ENCODE measurements around the gene MFGE8.

The MFGE8 gene

DNA sequence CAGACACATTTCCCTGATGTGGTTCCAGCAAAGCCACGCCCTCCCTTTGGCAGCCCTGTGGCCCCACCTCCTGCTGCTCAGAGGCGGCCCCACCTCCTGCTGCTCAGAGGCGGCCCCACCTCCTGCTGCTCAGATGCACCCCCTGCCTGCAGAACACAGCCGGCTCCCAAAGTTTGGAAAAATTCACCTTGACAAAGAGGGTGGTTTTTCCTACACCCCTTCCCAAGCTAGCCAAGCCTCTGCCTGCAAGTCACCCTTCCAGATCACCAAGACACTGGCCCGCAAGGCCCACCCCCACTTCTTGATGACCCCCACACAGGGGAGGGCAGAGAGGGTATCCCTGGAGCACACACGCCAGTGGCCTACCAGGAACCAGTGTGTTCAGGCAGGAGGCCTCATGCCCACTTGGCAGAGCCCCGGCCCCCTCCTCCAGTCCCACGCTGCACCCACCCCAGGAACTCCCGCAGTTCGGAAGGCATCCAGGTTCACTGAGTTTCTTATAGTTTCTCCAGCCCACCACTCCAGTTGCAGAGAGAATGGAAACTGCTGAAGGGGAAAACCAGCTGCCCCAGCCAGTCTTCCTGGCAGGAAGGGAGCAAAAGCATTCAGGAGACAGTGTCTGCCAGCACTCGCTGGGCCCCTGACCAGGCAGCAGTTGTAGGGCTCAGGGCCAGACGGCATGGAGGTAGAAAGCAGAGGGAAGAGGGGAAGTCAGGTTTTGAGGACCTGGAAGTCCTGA is 15.6 kb downstream of the MFGE8 start:
- peak; percentile 24 for DNase-seq

DNA sequence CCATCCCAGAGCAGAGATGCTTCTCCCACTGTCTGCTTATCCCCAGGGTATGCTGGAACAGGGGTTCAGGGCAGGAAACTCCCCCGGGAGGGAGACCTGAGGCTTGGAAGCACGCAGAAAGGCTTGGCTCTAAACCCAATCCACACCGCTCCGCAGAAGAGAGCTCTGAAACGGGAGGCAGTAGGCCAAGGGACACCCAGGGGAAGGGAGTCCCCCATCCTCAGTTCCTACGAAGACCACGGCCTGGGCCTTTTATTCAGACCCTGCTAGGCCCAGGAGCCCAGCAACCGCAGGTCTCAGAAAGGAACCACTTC is 16.1 kb downstream of the MFGE8 start:
- no peak for DNase-seq

DNA sequence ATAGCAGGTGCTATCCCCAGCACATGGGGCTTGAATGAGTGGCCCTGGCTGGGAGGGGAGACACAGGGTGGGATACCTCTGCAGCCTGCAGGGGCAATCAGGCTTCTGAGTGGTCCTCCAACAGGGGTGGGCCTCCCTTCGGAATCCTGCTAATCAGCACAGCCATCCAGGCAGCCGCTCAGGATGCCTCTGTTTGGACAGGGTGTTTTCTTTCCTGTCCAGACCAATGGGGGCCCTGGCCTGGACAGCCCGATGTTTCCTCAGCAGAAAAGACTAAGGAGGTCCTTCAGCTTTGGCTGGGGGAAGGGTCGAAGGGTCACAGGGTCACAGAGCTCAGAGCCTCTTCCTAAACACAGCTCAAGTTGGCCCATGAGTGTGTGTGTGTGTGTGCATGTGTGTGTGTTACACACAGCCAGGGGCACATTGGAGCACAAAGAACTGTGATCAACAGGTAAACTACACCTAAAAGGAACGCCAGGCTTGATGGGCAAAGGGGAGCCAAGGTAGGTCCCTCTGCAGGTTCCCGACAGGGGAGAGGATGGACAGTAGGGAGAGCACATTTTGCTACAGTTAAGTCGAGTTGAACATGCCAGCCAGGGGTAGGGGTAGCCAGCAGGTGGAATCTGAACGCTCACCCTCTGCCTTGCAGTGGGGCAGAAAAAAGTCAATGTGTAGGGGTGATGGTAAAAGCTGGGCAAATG is 16.7 kb downstream of the MFGE8 start:
- DNase-seq = no peak

DNA sequence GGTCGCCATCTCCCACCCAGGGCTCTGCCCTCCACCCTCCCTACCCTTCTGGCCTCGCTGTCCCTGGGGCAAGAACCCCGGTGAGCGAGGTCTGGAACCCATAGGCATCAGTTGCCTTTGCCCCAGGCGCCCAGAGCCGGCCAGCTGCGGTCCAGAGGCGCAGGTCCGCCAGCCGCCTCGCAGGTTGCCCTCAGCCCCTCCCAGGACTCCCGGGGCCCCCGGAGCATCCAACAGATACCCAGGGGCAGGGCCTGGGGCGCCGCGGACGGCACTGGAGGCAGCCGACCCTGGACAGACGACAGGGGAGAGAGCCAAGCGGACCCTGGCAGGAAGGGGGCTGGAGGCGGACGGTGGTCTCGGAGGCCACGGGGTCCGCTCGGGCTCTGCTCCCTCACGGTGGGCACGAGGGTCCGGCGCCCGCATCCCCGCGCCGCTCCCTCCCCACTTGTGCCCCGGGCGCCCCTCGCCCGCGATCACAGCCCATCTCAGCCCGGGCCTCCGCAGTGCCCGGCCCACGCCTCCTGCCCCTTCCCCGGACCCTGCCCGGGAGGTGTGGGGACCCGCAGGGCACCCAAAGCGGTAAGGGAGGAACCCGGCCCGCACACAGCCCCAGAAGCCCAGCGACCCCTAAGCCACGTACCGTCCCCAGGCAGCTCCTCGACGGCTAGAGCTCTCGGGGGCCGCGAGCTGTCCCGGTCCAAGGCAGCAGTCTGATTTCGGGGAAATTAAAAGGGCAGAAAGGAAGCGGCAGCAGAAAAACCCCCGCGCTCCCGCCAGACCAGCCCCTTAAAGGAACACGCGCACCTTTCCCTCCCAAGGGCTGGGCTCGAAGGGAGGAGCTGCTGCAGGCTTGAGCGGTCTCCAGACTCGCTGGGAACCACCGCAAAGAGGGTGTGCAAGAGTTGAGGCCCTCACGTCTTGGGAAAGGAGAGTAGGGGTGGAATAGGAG is 18.1 kb downstream of the MFGE8 start, which contains the start of gene HAPLN3:
HAPLN3 (minus strand) TSS at position 726 of the 949 bp plus-strand sequence. CDS start 8,246 bp downstream, outside the sequence.
- no peak for DNase-seq

DNA sequence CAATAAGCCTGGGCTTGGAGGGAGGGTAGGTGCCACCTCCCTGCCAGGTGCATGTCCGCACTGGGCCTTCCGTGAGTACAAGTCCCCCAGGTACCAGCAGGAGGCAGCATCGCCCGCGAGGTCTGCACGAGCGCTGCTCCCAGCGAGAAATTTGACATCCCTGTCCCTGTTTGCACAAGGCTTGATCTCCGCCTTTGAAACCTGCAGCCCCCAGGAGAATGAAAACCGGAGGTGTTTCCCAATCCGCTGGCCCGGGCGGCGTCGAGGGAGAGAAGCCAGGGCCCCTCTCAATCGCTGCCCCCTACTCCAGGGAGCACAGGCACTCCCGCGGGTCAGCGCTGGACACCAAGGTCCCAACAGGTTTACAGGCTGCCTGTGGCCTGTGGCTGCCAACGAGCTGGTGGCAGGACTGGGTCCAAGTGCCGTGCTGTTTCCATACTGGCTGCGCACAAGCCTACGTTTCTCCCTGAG is 18.8 kb downstream of the MFGE8 start:
- DNase-seq = no peak

DNA sequence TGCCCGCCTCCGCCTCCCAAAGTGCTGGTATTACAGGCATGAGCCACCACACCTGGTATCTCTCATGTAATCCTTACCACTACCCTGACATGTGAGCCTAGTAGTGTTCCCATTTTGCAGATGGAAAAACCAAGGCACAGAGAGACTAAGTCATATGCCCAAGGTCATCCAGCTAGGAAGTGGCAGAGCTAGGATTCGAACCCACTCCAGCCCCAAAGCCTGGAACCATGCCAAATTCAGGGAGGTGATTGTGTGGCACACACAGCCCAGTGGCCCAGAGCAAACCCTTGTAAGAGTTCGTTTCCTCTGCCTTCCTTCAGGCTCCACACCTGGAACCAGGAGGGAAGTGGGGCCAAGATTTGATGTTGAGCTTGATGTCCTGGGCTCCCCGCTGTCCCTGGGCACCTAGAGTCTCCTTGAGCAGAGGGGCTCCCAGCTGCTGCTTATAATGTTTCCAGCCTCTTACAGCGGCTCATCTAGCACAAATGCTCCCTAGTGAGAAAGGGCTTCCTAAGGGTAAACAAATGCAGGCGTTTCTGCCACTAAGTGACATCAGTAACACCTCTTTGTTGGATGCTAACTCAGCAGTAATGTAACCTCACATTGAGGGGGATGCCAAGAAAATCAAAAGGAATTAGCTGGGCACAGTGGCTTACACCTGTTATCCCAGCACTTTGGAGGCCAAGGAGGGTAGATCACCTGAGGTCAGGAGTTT is 21.5 kb downstream of the MFGE8 start:
- DNase-seq = no peak

DNA sequence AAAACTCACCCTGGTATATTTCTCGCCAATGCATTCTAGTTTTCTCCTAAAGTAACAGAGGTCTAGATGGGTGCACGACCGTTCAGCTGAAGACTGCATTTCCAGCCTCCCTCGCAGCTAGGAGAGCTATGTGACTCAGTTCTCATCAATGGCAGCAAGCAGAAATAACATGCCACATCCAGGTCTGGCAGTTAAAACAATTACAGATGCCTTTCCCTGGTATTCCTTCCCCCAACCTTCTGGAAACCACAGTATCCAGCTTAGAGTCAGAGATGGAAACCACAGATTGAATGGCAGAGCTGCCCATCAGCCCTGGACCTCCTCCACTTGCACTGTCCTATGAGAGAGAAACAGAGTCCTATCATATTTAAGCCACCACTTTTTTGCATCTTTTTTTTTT is 22.7 kb downstream of the MFGE8 start:
- no peak for DNase-seq

DNA sequence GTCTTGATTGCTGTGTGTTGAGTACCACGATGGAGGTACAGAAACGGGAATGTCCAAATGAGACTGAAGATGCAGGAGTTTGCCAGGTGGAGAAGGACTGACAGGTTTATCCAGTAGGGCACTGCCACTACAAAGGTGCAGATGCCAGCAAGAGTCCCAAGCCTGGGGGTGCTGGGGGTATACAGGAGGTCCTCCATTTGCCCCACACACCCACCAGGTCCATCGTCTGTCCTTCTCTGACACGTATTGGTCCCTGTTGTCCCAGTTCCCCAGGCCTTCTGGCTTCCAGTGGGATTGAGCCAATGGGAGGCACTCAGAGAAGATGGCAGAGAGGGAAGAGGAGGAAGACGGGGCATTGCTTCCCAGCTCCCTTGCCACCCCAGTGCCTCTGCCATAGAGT is 24.5 kb downstream of the MFGE8 start:
- no peak for DNase-seq

DNA sequence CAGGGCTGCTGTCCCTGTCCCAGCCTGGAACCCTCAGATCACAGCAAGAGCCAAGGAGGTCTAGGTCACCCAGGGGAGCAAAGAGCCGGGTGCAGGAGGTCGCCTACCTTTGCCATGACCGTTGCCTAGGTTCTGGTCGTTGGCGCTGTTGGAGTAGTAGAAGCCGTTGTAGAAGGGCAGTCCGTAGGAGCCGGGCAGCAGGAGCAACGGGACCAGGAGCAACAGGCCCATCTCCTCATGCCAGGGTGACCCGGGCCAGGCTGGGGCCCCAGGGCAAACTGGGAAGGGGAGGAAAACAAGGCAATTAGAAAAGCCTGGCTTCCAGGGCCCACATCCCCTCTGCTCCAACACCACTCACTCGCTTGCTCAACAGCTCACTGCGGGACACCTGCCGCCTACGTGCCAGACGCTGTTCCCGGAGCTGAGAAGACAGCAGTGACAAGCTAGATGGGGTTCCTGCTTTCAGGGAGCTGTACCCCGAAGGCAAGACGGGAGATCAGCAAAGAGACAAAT is 26.1 kb downstream of the MFGE8 start:
- no peak for DNase-seq

DNA sequence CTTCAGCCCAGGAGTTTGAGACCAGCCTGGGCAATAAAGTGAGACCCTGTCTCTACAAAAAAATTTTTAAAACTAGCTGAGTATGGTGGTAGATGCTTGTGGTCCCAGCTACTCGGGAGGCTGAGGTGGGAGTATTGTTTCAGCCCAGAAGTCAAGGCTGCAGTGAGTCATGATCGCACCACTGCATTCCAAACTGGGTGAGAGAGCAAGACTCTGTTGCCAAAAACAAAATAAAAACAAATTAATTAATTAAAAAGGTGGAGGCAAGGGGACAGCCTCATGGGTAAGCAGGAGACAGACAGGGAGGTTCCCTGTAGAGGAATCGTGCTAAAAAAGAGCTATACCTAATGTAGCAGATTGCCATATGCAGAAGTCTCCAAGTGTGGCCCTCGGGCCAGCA is 30.4 kb downstream of the MFGE8 start:
- DNase-seq = no peak

DNA sequence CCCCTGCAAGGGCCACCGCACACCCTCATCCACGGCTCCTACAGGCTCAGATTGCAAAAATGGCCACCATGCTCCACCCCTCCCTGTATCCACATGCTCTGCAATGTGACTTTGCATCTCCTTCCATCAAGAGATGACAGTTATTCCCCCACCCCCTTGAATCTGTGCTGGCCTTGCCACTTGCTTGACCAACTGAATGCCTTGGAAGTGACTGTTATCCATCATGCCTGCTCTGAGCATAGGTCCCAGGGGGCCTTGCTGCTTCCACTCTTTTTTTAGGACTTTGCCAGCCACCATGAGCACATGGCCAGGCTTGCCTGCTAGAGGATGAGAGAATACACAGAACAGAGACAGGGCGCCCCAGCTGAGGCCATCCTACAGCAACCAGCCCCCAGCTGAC is 31.4 kb downstream of the MFGE8 start:
- DNase-seq = no peak

DNA sequence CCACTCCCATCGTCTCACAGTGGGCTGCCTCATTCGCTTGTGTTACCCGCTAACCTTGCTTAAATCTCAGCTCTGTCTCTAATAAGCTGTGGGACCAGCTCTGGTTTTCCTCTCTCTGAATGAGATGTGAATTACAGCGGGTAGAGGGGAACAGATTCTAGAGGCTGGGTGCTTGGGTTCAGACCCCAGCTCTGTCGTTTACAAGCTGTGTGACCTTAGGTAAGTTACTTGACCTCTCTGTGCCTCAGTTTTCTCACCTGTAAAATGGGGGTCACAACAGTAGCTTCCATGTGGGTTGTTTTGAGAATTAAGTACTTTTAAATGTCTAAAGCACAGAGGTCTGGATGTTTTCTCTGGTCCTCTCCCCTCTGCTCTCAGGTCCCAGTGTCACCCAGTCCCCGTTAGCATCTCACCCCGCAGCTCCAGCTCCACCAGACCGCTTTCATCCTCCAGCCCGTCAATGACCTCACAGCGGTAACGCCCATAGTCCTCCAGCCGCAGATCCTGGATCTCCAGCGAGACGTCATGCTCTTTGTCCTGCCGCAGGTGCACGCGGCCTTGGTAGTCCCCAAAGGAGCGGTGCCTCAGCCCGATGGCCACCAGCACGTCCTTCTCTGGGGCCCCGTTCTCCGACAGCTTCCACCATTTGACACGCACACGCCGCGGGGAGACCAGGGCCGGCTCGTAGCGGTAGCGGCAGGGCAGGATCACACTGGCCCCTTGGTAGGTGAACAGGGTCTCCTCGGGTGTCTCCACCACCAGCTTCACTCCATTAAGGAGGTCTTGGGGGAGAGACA is 32.0 kb downstream of the MFGE8 start:
- no peak for DNase-seq

DNA sequence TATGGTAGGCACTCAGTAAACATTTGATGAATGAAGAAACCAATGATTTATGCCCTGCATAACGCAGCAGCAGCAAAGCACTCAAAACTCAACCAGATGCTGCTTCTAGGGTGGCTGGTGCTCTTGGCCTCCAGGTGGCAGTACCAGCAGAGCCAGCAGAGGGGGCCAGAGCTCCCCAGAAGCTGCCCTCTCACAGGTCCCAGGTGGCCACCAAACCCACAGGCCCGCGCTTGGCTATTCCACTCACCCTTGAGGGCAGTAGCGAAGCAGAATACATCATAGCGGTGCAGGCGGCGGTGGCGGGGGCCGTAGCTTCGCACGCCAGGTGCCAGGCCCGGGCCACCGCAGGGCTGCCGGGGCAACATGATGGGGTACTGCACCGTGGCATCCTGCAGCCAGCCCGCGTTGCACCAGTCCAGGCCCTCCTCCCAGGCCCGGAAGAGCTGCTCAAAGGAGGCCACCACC is 34.4 kb downstream of the MFGE8 start:
- peak; percentile 35 for DNase-seq

DNA sequence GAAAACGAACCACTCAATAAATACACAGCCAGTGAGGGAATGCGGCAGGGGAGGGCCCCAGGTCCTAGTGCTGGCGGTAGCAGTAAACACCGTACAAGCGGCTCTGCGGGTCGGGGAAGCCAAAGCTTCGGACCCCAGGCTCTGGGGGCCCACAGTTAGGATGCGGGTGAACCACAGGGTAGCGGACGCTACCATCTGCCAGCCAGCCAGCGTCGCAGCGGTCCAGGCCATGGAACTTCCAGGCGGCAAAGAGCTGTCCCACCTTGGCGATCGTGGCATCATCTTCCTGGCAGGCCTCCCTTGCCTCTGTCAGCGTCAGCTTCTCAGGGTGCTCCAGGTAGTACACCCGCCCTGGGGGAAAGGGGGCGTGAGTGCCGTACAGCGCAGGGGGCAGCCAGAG is 35.3 kb downstream of the MFGE8 start:
- no peak for DNase-seq

DNA sequence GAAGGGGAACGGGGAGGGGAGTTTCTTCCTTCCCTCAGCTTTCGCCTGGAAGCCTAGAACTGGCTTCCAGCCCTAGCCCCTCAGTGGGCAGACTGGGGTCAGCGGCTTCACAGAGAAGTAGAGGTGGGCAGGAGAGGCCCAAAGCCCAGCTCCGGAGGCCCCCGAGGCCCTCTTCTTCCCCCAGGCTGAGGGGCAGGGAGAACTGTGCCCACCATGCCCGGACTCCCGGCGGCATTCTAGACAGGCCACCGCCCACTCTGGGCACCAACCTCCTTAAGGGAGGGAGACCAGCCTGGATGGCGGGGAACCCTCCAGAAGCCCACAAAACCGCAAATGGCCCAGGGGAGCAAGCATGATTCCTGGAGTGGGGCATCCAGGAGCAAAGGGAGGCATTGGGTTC is 35.8 kb downstream of the MFGE8 start:
- no peak for DNase-seq

DNA sequence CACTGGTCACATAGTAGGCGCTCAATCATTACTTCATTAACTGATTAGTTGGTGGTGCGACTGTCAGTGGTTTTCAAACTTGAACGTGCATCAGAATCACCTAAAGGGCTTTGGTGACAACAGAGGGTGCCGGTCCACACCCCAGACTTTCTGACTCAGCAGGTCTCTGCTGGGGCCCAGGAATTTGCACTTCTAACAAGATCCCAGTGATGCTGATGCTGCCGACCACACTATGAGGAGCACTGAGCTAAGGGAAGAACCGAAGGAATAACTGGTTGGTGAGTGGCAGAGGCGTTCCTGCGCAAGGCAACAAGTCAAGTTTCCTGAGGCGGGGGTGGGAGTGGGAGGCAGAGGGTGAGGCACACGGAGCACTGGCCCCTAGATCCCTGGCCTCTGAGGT is 36.6 kb downstream of the MFGE8 start:
- DNase-seq = no peak

DNA sequence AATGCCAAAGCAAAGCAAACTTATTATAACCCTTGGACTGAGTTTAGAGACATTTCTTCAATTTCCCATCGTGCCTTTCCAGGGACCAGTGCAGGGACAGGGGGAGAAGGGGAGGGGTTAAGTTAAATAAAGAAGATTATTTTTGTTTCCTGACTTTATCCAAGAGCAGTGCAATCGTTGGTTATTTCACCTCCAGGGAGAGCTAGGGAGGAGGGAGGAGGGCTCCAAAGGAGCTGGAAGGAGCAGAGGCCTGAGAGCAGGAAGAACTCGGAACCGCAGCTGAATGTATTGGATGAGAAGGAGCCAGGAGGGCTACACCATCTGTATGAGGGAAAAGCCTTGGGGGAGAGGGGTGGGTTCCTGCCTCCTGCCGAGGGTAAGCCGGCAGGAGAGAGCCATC is 38.5 kb downstream of the MFGE8 start:
- DNase-seq = no peak

DNA sequence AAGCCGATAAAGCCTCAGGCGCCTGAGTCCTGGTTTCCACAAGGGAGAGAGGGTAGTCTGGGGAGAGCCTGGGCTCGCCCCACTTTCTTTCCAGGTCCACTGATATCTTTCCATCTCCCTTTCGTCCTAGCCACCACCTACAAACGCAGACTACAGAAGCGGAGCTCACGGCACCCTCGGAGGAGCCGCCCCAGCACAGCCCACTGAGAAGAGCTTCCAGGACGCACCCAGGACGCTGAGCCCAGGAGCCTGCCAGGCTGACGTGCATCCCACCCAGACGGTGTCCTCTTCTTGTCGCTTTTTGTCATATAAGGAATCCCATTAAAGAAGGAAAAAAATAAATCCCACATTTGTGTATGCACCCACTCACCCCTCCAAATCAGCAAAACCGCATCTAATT is 38.9 kb downstream of the MFGE8 start:
- DNase-seq = no peak

DNA sequence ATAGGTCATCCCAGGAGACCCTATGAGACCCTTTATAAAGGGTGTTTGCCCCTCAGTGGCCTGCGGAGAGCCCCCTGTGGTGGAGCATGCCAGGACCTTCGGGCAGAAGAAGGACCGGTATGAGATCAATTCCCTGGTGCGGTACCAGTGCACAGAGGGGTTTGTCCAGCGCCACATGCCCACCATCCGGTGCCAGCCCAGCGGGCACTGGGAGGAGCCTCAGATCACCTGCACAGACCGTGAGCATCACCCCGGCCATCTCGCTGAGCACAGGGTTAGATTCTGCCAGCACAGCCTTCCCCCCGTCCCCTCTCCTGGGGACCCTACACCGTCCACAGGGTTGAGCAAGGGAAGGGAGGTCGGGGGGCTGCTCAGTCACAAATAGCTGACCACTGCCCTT is 39.4 kb downstream of the MFGE8 start:
- DNase-seq = no peak

DNA sequence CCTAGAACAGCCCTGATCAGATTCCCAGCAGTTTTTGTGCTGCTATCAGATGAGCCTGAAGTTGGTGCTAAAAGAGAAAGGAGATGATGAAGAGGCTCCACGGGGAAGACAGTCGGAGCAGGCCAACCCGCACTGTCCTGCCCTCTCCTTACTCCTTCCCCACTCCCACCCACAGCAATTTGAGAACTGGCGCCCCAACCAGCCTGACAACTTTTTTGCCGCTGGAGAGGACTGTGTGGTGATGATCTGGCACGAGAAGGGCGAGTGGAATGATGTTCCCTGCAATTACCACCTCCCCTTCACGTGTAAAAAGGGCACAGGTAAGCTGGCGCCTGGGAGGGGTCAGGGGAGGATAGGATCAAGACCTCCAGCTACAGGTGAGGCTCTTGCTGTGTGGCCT is 40.5 kb downstream of the MFGE8 start:
- DNase-seq = no peak

DNA sequence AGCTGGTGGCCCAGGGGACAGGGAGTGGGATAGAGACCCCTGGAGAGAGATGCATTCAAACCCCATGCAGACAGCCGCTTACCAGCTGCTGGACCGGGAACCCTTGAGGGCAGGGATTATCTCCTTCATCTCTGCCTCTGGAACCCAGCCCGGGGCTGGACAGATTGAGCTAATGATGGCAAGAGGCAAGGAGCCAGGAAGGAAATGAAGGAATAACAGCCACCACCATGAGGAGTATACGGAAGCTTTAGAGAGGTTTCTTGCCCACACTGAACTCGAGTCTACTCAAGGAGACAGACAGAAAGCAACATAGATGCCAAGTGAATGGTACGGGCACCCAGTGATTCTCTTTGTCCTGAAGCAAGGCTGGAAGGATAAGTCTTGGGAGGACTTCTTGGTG is 41.1 kb downstream of the MFGE8 start:
- DNase-seq = no peak

DNA sequence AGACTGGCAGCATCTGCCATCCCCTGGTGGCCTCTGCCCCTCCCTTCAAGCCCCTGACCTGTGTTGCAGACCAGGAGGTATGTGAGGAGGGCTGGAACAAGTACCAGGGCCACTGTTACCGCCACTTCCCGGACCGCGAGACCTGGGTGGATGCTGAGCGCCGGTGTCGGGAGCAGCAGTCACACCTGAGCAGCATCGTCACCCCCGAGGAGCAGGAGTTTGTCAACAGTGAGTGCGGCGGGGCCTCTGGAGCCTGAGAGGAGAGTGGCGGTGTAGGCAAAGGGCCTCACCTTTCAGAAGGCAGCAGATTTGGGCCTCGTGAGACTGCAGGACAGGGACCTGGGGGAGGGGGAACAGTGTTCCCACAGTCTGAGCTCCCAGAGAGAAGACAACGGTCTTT is 41.9 kb downstream of the MFGE8 start:
- no peak for DNase-seq

All from NCI-H345 (cell line).